Right lobe of liver (tissue), 6 donors: ENCODE results near the gene VPS18. TPM values are rescaled to one million over a fixed set of nuclear protein-coding genes. Genes with fewer than 3 reads are reported as not detected.

ENCODE experiments used
- ATAC-seq, 4 donors: fragments of 200-7000 bp; cut with Tn5 transposase; one replicate each; pipeline ENCODE4 v1.9.1; 2020; ENCODE audit warnings: mild to moderate bottlenecking in 4 of 4, moderate library complexity in 4 of 4
- DNase-seq, 3 donors: peaks; one replicate each; pipeline ENCODE4 v3.0.0-alpha.2; 2020
- H3K27ac ChIP-seq, 3 donors: fragments of 200-600 bp; one replicate each; pipeline ENCODE4 v1.8.0; 2022
- H3K27me3 ChIP-seq, 2 donors: fragments of 200-600 bp; one replicate each; pipeline ENCODE4 v1.8.0; 2022
- H3K36me3 ChIP-seq, 4 donors: fragments of 200-600 bp; sonication (generic) in 1 of 4; one replicate each; pipeline versions ENCODE4 v1.5.1 to v1.8.0; 2017 to 2022; ENCODE audit warnings: control low read depth in 1 of 4
- H3K4me1 ChIP-seq, 4 donors: fragments of 200-600 bp; sonication (generic) in 1 of 4; one replicate each; pipeline versions ENCODE4 v1.5.1 to v1.8.0; 2017 to 2022; ENCODE audit warnings: control low read depth in 1 of 4
- H3K4me3 ChIP-seq, 3 donors: fragments of 200-600 bp; one replicate each; pipeline ENCODE4 v1.8.0; 2022
- H3K9me3 ChIP-seq, 4 donors: fragments of 200-600 bp; sonication (generic) in 1 of 4; one replicate each; pipeline versions ENCODE4 v1.5.1 to v1.8.0; 2017 to 2022; ENCODE audit warnings: control low read depth in 1 of 4
- POLR2A ChIP-seq: fragments of 450-650 bp; IDR thresholded peaks from one replicate; pipeline ENCODE4 v1.6.1; 2017; ENCODE audit warnings: antibody characterized with exemption, mild to moderate bottlenecking
- WGBS: methylation state at CpG from one replicate; pipeline ENCODE4 v1.1.6; 2018; ENCODE audit warnings: low coverage, low lambda C conversion rate; ENCODE audit not compliant: insufficient coverage; ENCODE audit errors: missing lambda C conversion rate; 5-methylcytosine and 5-hydroxymethylcytosine counted together
- intact Hi-C, 2 donors: fragments of 100-400 bp; cut with DNase I; formaldehyde crosslinking; loops; one replicate each; pipeline versions ENCODE4 v1.11.2 to v1.14.1; 2022
- total RNA-seq, 6 experiments: library from RNA; depleted of rRNA in 2 of 6; stranded (reverse); fragments of >200 nt in 2 of 6; fragmentation: NEBNext Ultra II Directional in 3 of 6; extraction: Animal tissue kit (Norgen Biotek cat#: 25700) in 3 of 6; gene quantifications; one replicate each; pipeline versions ENCODE4 v1.1.0 to v1.2.4, GENCODE V29; 2016 to 2023
- TF ChIP-seq, protein P1 (sequence below), 4 donors: fragments of 200-600 bp in 3 of 4; fragments of 450-650 bp in 1 of 4; IDR thresholded peaks; one replicate each; pipeline versions ENCODE4 v1.5.1 to v1.8.0; 2016 to 2022; ENCODE audit warnings: antibody characterized with exemption in 4 of 4, mild to moderate bottlenecking in 2 of 4
- donor health status: DM: no; HTN: yes; CAD: no.
- donor health status: DM: no; HTN: no; CAD: no.
- donor health status: DM: no; HTN: no; CAD: no.
- donor health status: DM: no; HTN: yes; CAD: no.
- donor health status: DM: no; HTN: yes; CAD: no.

The VPS18 gene
- total RNA-seq, 6 experiments from 2014 or later: 8.4 to 24.7 (median 12.9) TPM

DNA sequence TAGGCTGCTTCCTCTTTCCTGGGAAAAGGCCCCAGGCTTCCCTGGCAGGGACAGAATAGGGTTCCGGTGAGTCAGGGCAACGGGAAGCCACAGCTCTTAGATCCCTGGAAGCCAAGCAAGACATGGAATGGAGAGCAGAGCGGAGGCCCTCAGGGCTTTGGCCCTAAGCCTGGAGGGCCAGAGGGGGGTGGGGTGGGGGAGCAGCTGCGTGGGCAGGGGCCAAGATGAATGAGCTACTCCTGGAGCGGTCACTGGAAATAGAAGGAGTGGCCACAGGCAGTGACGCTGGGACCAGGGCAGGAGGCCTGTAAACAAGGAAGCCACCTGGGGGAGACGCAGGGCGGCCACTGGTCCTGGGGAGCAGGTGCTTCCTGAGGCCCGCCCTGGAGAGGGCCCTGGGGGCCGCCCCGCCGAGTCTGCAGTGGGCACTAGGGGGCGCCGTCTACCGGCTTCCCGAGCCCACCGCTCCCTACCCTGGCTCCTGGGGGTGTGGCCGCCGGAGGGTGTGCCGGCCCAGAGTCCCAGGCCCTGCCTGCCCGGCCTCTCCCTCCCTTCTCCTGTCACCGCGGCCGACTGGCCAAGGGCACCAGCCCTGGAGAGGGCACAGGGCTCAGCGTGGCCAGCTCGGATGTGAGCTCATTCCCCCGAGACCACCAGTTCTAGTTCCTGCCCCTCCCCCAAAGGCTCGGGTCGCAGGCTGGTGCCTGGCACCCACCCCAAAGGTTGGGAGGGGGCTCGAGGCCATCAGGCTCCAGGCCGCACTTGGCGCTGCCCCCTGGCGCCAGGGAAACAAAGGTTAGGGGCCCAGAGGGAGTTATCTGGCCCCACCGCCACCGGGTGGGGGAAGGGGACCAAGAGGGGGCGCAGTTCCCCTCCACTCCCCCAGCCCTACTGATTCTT is 12.1 kb downstream of the VPS18 start:
- Histone ChIP-seq H3K27ac (peak overlapping the region; percentile 71 to 98 (median 95)), H3K36me3 (peaks cover 0 to 11% (median 6%) of the 10 kb centered on the region in 4 donors), H3K27me3 (no peaks in the 10 kb centered on the region), H3K9me3 (no peaks in the 10 kb centered on the region), H3K4me3 (peak overlapping the region; percentile 31 to 38 (median 32)), H3K4me1 (peaks cover 0 to 69% (median 28%) of the 10 kb centered on the region in 4 donors)
- peak; percentile 90 to 94 (median 94) for DNase-seq
- intact Hi-C loops: loop anchor here (10.0 kb wide), 3 partner anchors 108 to 278 kb away; no protein-coding TSS in a partner anchor
- peak; percentile 61 for TF ChIP-seq POLR2A
- TF ChIP-seq, protein P1, sequence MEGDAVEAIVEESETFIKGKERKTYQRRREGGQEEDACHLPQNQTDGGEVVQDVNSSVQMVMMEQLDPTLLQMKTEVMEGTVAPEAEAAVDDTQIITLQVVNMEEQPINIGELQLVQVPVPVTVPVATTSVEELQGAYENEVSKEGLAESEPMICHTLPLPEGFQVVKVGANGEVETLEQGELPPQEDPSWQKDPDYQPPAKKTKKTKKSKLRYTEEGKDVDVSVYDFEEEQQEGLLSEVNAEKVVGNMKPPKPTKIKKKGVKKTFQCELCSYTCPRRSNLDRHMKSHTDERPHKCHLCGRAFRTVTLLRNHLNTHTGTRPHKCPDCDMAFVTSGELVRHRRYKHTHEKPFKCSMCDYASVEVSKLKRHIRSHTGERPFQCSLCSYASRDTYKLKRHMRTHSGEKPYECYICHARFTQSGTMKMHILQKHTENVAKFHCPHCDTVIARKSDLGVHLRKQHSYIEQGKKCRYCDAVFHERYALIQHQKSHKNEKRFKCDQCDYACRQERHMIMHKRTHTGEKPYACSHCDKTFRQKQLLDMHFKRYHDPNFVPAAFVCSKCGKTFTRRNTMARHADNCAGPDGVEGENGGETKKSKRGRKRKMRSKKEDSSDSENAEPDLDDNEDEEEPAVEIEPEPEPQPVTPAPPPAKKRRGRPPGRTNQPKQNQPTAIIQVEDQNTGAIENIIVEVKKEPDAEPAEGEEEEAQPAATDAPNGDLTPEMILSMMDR (IDR thresholded peaks at IDR 0.05): peak; percentile 88 to 96 (median 92)
- WGBS: 3% methylated on average over 5 of the region's 36 CpGs
- peak; percentile 71 to 87 (median 75) for ATAC-seq

DNA sequence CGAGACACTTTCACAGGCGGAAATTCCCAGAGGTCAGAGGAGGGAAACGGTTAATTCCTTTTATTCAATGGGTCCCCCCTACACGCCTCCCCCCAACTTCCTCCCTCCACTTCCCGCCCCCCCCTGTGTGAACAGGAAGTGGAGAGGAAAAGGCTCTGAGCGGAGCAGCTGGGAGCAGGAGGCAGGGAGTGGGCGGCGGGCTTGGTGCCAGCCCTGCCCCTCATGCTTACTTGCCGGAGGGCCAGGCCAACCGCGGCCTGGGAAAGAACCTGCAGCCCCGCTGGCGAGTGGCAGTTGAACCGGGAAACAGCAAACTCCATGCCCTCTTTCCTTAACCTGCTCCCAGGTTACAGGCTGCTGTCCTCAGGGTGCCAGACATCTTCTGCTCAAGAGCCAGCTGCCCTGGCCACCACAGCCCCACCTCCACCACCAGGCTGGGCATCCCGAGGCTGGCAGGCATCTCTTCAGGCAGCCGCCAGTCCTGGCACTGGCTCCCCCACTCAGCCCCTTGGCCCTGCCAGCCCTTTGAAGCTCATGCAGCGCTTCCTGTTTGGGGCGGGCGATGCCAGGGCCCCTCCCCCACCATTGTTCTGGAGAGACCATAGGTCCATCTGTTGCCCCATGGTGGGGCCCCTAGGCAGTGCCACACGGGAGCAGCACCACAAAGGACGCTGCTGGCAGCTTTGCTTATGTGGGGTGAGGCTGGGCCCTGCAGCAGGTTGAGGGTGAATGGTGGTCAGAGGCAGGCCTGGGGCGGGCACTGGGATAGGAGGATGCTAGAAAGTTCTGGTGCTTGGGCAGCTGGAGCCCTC is 12.9 kb downstream of the VPS18 start:
- Histone ChIP-seq H3K27ac (peak overlapping the region; percentile 71 to 98 (median 95)), H3K27me3 (no peaks in the 10 kb centered on the region), H3K9me3 (no peaks in the 10 kb centered on the region), H3K4me1 (peaks cover 0 to 77% (median 33%) of the 10 kb centered on the region in 4 donors), H3K4me3 (peak overlapping the region; percentile 31 to 38 (median 32)), H3K36me3 (peaks cover 0 to 11% (median 6%) of the 10 kb centered on the region in 4 donors)
- intact Hi-C loops: loop anchor here (10.0 kb wide), 3 partner anchors 108 to 278 kb away; no protein-coding TSS in a partner anchor
- 6% methylated on average over 6 of the region's 22 CpGs for WGBS
- DNase-seq (peak; percentile 69 to 84 (median 81)), ATAC-seq (peak in 3 of 4 donors; percentile 3 to 23 (median 13))
- TF ChIP-seq, protein P1 (IDR thresholded peaks at IDR 0.05): no peak
- no peak for TF ChIP-seq POLR2A

DNA sequence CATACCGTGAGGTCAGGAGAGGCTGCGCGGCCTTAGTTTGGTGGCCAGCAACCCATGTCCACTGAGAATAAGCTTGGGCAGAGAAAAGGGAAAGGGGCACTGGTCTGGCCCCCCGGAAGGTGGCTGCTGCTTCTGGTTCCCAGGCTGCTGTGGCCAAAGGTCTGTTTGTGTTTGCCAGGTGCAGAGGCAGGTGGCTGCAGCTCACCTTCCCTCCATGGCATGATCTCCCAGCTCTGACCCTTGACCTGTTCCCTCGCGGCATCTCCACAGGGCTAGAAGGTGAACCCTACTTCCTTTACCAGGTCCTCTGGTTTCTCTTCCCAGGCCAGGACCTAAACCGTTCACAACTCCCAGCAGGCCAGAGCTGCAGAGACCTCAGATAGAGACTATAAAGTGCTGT is 13.8 kb downstream of the VPS18 start:
- ATAC-seq (no peak), DNase-seq (peak in 1 of 3 donors; percentile 77)
- WGBS: 60% methylated on average over 2 of the region's 7 CpGs
- intact Hi-C loops: loop anchor here (10.0 kb wide), 3 partner anchors 107 to 277 kb away; no protein-coding TSS in a partner anchor
- TF ChIP-seq POLR2A: no peak
- Histone ChIP-seq H3K4me3 (no peak overlapping the region), H3K36me3 (peaks cover 0 to 5% (median 2%) of the 10 kb centered on the region in 4 donors), H3K27ac (peak overlapping the region; percentile 71 to 98 (median 95)), H3K4me1 (peaks cover 0 to 77% (median 33%) of the 10 kb centered on the region in 4 donors), H3K27me3 (no peaks in the 10 kb centered on the region), H3K9me3 (no peaks in the 10 kb centered on the region)

DNA sequence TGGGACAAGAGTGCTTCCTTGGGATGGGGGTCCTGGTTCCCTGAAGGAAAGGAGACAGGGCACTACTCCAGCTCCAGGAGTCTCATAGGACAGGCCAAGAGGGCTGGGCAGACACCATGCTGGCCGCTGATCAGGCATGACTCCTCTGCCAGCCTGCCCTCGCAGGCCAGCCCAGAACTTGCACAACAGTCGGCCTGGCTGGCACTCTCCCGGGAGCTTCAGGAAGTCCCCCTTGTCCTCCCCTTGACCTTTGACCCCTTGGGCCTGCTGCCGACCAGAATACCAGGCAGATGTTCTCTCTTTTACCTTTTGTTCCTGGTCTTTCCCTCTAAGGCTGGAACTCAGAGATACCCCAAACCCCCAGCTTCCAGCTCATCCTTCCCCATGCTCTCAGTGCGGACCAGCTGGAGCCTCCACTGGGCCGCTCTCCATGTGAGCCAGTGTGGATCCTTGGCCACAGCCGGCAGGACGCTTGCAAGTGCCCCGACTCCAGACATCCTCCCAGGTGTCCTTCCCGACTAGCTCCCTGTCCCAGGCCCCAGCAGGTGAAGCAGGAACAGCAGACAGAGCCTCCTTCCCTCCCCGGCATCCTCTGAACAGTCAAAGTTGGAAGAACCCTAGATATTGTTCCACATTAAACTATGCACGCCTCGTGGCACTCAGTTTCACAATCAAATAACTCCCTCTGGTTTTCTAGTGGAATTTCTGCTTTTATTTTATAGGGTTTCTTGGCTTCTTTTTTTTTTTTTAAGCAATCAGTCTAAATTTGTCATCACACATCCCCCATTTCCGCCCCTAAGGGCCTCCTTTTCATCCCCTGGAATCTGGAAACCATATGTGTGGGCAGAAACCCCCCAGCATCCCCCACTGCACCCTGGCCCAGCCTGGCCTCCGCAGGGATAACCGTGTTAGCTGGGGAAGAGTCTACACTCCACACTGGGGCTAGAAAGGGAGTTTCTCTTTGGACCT is 15.7 kb downstream of the VPS18 start:
- H3K4me1 ChIP-seq: peaks cover 0 to 67% (median 33%) of the 10 kb centered on the region in 4 donors
- 32% methylated on average over 8 of the region's 17 CpGs for WGBS
- H3K36me3 ChIP-seq: no peaks in the 10 kb centered on the region
- intact Hi-C loops: loop anchor here (10.0 kb wide), 3 partner anchors 105 to 275 kb away; no protein-coding TSS in a partner anchor
- H3K4me3 ChIP-seq: no peak overlapping the region
- no peaks in the 10 kb centered on the region for H3K27me3 ChIP-seq
- ATAC-seq (peak; percentile 53 to 78 (median 65)), DNase-seq (peak; percentile 93 to 97 (median 96))
- H3K9me3 ChIP-seq: no peaks in the 10 kb centered on the region
- peak overlapping the region; percentile 52 to 81 (median 77) for H3K27ac ChIP-seq
- TF ChIP-seq, protein P1 (IDR thresholded peaks at IDR 0.05): no peak
- no peak for TF ChIP-seq POLR2A
